GM12872 (cell line): Measurements from ENCODE around the gene TTLL3.

Experiments
- TF ChIP-seq, protein P1 (sequence below): IDR thresholded peaks from 3 replicates; pipeline ENCODE4 v1.5.1; 2011; ENCODE audit warnings: low read depth, mild to moderate bottlenecking, low read length, moderate library complexity; ENCODE audit not compliant: insufficient read depth

The TTLL3 gene

DNA sequence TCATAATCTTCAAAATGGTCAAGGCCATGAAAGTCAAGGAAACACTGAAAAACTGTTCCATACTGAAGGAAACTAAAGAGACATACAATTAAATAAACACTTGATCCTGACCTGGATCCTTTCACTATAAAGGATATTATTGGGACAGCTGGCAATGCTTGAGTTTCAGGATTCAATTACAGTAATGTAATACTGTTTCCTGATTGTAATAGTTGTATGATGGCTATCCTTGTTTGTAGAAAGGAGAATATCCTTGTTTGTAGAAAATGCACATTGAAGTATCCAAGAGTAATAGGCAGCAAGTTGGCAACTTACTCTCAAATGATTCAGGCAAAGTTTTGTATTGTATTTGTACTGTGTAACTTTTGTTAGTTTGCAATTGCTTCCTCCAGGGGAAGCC, 65.4 kb downstream of the TTLL3 start:
- TF ChIP-seq, protein P1, sequence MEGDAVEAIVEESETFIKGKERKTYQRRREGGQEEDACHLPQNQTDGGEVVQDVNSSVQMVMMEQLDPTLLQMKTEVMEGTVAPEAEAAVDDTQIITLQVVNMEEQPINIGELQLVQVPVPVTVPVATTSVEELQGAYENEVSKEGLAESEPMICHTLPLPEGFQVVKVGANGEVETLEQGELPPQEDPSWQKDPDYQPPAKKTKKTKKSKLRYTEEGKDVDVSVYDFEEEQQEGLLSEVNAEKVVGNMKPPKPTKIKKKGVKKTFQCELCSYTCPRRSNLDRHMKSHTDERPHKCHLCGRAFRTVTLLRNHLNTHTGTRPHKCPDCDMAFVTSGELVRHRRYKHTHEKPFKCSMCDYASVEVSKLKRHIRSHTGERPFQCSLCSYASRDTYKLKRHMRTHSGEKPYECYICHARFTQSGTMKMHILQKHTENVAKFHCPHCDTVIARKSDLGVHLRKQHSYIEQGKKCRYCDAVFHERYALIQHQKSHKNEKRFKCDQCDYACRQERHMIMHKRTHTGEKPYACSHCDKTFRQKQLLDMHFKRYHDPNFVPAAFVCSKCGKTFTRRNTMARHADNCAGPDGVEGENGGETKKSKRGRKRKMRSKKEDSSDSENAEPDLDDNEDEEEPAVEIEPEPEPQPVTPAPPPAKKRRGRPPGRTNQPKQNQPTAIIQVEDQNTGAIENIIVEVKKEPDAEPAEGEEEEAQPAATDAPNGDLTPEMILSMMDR, result no peak

DNA sequence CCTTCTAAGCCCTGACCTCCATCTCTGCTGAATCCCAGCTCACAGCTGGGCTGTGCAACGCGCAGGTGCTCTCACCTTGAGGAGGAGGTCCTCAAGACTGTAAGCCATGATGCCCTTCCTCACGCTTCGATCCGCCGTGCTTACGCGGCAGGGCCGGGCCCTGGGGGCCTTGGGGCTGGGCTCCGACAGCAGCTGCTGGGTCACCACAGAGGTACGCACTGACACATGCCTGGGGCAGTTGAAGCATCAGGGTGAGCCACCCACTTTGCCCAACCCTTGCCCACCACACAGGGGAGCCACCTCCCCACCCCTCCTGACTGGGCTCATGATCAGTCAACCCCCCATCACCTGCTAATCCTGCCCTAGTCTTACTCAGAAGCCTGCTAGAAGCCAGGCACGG, 66.9 kb downstream of the TTLL3 start:
- TF ChIP-seq, protein P1, result peak; percentile 21; the same call in 1 of the 3 replicates

DNA sequence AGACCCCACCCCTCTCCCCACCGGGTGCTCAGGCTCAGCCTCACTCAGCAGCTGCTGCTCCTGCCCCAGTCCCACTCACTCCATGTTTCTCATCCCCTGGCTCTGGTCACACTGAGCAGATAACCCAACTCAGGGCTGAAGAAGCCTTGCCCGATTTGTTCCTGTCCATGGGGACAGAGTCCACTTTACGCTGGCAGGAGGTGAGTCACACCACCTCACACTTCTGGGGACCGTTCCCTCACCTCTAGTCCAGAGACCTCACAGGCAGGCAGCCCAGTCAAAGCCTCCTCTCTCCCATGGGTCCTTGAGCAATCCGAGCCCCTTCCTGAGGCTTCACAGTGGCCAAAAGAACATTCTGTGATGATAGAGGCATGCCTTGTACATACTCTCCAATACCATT, 68.6 kb downstream of the TTLL3 start:
- TF ChIP-seq, protein P1, result no peak

DNA sequence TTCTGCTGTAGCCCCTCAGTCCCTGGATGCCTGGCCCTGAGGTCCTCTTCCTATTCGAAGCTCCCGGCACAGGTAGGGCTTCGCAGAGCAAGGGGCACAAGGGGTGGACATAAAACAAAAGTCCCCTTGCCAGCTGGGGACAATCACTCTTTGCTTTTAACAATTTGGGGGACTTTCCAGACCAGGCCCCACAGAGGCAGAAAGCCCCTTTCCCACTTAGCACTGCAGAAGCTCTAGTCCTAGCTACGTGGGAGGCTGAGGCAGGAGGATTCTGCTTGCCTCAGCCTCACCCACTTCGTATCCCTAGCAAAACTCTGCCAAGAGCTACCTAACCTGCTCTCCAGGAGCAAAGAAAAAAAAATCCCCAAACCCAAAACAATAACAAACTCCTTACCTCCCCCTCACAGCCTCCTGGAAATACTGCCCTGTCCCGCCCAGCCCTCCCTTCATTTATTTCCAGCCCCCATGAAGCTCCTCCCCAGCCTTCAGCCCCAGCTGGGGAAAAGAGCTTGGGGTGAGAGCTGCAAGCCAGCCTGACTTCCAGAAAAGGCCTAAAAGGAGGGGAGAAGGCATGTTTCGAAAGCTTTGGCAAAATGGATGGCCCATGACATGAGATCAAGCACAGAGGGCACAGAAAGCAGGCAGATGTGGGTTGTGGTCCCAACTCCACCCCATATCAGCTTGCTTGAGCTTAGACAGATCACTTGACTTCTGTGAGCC, 69.9 kb downstream of the TTLL3 start, which contains the start of gene CIDEC:
Gene CIDEC (minus strand): TSS at position 424 of the 720 bp plus-strand sequence. CDS start 1,767 bp downstream, outside the sequence.
- TF ChIP-seq, protein P1, result no peak

DNA sequence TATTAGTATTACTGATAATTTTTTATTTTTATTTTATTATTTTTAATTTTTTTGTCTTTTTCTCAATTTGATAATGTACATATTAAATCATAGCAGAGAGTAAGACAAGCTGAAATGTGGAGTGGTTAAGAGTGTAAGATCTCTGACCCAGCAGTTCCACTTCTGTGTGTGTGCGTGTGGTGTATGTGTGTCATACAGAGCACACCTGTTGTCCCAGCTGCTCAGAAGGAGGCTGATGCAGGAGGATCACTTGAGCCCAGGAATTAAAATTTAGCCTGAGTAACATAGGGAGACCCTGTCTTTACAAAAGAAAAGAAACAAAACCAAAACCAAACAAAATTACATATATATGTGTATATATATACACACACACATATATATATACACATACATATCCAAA, 71.4 kb downstream of the TTLL3 start:
- TF ChIP-seq, protein P1, result no peak

DNA sequence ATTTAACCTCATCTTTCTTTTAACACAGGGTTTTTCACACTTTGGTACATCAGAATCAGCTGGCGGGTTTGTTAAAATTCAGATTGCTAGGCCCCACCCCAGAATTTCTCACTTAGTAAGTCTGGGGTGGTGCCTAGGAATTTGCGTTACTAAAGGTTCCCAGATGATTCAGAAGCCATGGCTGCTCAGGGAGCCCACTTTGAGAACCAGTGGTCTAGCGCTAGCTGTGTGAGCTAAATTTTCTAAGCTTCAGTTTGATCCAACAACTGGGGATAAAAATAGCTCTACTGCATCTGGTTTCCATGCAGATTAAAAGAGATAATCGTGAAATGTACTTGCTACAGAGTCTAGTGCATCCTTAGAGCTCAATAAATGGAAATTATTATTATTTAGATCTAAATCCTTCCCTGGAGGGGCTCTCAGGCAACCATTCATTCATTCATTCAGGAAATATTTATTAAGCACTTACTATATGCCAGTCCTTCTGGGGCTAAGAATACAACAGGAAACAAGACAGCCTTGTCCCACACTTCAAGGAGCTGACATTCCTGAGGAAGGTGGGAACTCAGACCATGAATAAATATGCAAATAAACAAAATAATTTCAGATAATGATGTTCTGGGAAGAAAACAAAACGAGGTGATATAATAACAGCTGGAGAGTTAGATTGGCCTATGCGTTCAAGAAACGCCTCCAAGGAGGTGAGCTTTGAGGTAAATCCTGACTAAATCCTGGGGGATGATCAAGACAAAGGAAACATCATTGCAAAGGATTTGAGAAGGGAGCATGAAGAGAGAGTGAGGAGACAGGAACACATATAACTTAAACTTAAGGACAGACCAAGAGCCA, 73.9 kb downstream of the TTLL3 start:
- TF ChIP-seq, protein P1, result no peak

DNA sequence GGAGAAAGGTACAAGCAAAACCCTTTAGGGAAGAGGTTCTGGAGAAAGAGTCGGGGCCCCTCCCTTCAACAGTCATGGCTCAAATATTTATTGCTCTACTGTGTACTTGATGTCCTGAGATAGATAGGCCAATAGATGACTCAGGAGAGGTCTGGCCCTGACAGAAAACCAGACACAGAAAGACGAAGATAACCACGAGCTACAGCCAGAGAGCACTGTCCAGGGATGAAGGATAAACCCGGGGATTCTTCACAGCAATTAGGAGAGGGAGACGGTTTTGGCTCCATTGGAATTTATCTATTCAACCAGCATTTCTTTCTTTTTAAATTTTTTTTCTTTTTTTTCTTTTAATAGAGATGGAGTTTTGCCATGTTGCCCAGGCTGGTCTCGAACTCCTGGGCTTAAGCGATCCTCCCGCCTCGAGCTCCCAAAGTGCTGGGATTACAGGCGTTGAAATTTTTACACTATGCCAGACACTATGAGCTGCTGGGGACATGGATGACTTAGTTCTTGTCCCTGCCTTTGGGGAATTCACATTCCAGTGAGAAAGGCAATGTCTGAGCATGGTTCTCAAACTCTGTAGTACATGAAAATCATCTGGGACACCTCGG, 74.6 kb downstream of the TTLL3 start:
- TF ChIP-seq, protein P1, result no peak
